GM12875 (cell line): ENCODE data around the gene WWOX.

Experiments used
- H3K4me3 ChIP-seq: one replicate; pipeline ENCODE4 v1.5.1; 2011; ENCODE audit warnings: low read depth, low read length, control low read depth
- TF ChIP-seq, protein P1 (sequence below): IDR thresholded peaks from 2 replicates; pipeline ENCODE4 v1.5.1; 2011; ENCODE audit warnings: low read depth, mild to moderate bottlenecking, control low read depth, inconsistent platforms, low read length, moderate library complexity, borderline replicate concordance; ENCODE audit not compliant: insufficient read depth

Gene WWOX

GRCh38 chr16:78697426-78697825, 598.0 kb downstream of the WWOX start:
- no peak overlapping the region for H3K4me3 ChIP-seq
- TF ChIP-seq, protein P1, sequence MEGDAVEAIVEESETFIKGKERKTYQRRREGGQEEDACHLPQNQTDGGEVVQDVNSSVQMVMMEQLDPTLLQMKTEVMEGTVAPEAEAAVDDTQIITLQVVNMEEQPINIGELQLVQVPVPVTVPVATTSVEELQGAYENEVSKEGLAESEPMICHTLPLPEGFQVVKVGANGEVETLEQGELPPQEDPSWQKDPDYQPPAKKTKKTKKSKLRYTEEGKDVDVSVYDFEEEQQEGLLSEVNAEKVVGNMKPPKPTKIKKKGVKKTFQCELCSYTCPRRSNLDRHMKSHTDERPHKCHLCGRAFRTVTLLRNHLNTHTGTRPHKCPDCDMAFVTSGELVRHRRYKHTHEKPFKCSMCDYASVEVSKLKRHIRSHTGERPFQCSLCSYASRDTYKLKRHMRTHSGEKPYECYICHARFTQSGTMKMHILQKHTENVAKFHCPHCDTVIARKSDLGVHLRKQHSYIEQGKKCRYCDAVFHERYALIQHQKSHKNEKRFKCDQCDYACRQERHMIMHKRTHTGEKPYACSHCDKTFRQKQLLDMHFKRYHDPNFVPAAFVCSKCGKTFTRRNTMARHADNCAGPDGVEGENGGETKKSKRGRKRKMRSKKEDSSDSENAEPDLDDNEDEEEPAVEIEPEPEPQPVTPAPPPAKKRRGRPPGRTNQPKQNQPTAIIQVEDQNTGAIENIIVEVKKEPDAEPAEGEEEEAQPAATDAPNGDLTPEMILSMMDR = no peak

GRCh38 chr16:78703936-78704335, 604.5 kb downstream of the WWOX start:
- no peak overlapping the region for H3K4me3 ChIP-seq
- TF ChIP-seq, protein P1 = no peak

DNA sequence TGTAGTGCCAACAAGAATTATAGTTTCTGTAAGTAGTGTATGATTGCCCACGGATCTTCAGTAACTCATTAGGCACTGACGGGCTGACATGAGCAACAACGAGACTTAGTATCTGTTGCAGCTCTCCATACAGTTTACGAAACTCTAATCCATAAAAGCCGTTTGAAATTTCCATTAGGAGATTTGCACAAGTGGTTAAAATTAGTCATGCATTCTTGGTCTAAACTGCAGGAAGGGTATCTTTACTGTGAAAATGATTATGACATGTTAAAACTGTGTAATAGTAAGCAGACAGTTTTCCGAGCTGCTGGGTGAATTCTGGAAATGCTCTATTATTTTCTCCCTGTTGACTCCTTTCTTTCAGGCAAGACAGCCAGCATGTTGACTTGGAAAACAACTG, 605.0 kb downstream of the WWOX start:
- no peak overlapping the region for H3K4me3 ChIP-seq
- TF ChIP-seq, protein P1 = no peak

- H3K4me3 ChIP-seq = no peak overlapping the region
- TF ChIP-seq, protein P1 = peak; percentile 38; the same call in 1 of the 2 replicates
Measured at GRCh38 chr16:78705694-78706093, 606.2 kb downstream of the WWOX start.

DNA sequence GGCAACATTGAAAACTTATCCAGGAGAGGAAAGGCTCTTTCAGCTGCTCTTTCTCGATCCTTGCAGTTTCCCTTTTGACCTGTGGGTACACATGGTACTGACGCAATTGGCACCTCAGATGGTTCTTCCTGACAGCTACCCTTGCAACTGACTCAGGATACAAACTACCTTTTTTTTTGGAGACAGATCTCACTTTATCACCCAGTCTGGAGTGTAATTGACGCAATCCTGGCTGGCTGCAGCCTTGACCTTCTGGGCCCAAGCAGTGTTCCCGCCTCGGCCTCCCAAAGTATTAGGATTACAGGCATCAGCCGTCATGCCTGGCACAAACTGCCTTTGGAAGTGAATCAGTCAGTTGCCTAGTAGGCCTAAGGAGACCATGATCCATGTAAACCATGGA, 607.2 kb downstream of the WWOX start:
- TF ChIP-seq, protein P1 = no peak
- no peak overlapping the region for H3K4me3 ChIP-seq

GRCh38 chr16:78709137-78709884, 609.9 kb downstream of the WWOX start:
- H3K4me3 ChIP-seq = no peak overlapping the region
- TF ChIP-seq, protein P1 = no peak

- no peak overlapping the region for H3K4me3 ChIP-seq
- TF ChIP-seq, protein P1 = no peak
Measured at GRCh38 chr16:78715106-78715505, 615.7 kb downstream of the WWOX start.
